Stromal cell of bone marrow (primary cell): ENCODE results near the gene CFHR1.

ENCODE experiments used
- DNase-seq: peaks from one replicate; pipeline ENCODE4 v3.0.0-alpha.2; 2012; ENCODE audit warnings: low read depth

The CFHR1 gene

GRCh38 chr1:196877964-196878363, 58.4 kb downstream of the CFHR1 start:
- no peak for DNase-seq
